Measurements from ENCODE around the gene SPDYE16.
"Not testable (repeated sequence)": the region's sequence is repeated elsewhere in the genome, so short reads cannot be mapped to it uniquely, and the experiment has no call there.

SPDYE16 gene

DNA sequence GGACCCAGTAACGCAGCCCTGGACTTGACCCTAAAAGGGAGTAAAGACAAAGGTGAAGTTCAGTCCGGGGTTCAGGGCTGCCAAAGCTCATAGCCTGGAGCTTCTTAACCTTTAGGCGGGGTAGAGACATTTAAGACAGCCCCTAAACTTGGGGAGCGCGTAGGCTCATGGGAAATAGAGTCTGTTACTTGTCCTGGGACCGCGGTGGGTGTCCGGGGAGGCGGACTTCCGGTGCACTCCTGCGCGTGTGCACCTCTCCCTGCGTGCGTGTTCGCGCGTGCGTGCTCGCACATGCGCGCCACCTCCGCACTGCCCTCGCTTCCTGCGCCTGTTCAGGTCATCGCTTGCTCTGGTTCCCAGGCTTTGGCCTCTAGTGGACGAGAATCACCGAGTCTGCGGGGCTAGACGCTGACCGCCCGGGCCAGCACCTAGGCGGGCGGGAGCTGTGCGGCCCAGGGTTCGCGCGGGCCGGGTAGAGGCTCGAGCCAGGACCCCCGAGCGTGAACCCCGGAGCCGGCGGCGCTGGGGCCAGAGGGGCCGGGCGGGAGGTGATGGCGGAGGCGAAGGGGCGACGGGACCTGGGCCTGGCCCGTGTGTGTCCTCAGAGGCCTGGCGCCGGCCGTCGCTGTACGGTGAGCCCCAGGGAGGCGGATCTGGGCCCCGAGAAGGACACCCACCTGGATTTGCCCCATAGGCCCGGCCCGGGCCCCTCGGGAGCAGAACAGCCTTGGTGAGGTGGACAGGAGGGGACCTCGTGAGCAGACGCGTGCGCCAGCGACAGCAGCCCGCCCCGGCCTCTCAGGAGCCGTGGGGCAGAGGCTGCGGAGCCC lies 6.1 kb upstream of the SPDYE16 start:
- DNase-seq: peak; percentile 92

GRCh38 chr7:76531643-76532042 lies 11.5 kb downstream of the SPDYE16 start:
- not testable (repeated sequence) for DNase-seq

DNA sequence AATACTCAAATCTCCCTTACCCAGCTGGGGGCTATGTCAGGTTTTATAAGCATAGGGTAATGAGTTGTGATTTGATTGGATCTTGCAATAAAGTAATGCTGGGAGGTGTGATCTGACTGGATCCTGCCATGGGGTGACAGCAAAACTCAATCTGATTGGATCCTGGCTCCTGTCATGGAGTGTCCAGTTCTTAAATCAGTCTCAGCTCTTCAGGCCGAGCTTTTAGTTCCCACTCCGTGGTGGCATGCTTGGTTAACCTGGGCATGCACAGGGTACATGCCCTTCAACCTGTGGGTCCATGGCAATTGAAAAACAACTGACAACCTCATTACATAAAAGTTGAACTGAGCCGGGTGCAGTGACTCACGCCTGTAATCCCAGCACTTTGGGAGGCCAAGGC lies 16.9 kb downstream of the SPDYE16 start:
- DNase-seq: not testable (repeated sequence)

DNA sequence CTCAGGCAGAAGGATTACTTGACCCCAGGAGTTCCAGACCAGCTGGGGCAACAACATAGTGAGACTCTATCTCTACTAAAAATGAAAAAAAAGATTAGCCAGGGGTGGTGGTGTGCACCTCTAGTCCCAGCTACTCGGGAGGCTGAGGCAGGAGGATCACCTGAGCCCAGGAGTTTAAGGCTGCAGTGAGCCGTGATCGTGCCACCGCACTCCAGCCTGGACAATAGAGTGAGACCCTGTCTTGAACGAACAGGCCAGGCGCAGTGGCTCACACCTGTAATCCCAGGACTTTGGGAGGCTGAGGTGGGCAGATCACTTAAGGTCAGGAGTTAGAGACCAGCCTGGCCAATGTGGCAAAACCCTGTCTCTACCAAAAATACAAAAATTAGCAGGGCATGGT lies 26.2 kb downstream of the SPDYE16 start:
- DNase-seq: not testable (repeated sequence)

DNA sequence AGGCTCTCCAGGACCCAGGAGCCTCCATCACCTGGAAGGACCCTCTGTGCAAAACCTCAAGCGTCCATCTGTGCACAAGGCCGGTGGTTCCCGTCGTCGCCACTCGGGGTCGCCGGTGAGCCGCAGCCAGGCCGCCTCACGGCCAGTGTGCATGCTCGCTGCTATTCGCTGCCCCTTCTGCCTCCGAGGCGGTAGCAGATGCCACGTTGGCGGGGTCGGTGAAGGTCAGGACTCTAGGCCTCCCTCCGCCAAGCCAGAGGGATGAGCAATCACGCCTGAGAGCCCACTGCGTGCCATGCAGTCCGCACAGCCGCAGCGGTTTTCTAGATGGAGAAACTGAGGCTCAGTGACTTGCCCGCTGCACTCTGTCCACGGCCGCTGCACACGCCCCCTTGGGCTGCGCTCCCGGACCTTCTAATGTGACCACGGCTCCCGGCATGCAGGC lies 27.1 kb downstream of the SPDYE16 start:
- DNase-seq: no peak

DNA sequence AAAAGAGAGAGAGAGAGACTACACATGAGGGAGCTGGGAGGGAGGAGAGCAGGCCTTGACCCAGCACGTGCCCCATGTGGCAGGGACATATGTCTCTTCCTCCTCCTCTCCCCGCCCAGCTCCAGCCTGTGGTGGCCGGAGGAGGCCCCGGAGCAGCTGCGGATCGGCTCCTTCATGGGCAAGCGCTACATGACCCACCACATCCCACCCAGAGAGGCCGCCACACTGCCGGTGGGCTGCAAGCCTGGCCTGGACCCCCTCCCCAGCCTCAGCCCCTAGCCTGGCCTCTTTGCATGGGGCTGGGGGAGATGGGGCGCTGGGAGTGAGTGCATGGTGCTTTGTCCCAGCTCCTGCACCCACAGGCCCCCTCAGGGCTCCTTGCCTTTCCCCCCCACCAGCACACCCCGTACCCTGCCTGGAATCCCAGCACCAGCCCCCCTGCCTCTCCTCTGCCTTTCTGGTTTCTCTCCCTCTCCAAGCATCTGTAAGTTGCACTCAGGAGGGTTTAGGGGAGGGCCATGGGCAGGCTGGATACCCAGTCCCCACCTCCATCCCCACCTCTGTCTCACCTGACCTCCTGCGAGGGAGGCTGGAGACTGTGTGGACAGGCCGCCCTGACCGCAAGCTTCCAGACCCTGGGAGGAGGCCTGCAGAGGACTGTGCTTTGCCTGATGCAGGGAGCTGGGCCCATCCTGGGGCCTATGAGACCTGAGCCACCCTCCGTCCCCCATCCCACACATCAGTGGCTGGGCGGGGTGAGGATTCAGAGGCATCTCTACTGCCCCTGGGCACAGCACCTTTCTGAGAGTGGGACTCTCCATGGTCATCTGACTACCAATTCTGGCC lies 27.9 kb downstream of the SPDYE16 start:
- DNase-seq: no peak

- no peak for DNase-seq
These were observed 29.0 kb downstream of the SPDYE16 start for GRCh38 chr7:76513817-76514799.

DNA sequence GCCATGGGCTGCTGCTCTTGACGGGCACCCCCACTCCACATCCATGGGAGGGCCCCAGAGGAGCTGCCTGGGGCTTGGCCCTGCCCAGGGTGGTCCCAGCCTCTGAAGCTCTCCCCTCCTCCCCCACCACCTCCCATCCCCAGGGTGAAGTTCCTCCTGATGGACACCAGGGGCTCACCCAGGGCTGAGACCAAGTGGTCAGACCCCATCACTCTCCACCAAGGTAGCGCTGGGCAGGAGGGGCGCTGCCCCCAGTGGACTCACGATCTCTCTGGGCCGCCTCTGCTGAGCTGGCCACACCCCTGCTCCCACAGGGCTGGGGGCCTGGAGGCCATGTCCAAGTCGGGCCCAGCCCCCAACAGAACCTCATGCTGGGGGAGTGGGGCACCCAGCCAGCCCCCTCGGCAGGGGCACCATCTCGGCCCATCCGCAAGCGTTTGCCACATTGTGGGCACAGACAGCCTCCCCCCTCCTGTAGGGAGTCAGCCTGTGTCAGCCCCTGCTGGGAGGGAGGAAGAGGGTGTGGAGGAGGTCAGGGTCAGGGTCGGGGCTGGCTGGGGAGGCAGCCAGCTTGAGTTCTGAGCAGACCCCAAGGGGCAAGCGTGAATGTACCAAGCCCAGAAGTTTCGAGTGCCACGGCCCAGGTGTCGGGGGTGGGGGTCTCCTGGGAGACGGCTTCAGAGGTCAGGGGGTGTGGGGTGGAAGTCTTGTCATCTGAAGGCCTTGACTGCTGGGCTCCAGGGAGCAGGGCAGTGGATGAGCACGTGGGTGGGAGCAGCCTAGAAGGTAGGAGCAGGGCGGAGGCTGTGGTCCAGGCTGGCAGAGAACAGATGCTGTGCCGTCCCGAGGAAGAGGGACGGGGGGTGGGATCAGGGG lies 29.9 kb downstream of the SPDYE16 start:
- DNase-seq: no peak

DNA sequence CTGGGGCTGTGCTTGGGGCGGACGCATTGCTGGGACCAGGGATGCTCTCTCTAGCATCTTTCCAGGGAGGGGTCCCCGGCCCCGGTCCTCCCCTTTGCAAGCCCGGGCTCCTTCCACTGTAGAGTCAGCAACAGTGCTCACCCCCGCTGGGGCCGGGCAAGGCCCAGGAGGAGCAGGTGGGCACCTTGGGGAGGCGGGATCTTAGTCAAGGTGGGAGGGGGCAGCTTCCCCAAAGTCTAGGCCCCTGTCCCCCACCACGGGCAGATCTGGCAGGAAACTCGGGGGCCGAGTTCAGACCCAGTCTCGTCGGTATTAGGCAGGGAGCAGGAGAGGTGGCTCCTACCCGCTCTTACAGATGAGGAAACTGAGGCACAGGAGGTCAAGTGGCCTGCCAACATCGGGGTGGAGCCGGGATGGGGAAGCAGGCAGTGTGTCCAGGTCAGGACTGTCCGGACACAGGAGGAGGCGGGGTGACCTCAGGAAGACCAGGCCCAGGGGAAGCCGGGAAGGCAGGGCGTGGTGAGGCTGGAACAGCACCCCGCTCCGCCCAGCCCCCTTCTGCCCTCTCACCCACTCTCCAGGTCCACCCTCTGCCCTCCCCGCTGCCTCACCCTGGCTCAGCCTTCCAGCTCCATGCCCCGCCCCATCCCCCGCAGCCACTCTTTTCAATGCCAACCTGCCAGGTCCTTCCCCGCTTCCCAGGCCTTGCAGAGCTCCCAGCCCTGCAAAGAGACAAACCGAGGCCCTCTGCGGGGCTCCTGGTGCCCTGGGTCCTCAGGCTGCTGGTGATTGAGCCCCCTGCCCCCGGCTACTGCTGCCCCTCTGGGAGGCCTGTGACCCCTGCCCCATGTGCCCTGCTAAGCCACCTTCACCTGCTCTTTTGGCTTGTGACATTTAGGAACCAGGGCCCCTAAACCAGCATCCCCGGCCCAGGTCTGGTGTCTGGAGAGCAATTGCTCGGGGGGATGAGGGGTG lies 30.9 kb downstream of the SPDYE16 start:
- not testable (repeated sequence) for DNase-seq

- not testable (repeated sequence) for DNase-seq
These were observed 31.7 kb downstream of the SPDYE16 start for GRCh38 chr7:76511200-76511910.

GRCh38 chr7:76509931-76510877 lies 32.9 kb downstream of the SPDYE16 start, which contains the start of gene UPK3B:
Gene UPK3B (plus strand): TSS chr7:76510552. CDS start chr7:76510653, 101 bp downstream.
- DNase-seq: peak; percentile 66

DNA sequence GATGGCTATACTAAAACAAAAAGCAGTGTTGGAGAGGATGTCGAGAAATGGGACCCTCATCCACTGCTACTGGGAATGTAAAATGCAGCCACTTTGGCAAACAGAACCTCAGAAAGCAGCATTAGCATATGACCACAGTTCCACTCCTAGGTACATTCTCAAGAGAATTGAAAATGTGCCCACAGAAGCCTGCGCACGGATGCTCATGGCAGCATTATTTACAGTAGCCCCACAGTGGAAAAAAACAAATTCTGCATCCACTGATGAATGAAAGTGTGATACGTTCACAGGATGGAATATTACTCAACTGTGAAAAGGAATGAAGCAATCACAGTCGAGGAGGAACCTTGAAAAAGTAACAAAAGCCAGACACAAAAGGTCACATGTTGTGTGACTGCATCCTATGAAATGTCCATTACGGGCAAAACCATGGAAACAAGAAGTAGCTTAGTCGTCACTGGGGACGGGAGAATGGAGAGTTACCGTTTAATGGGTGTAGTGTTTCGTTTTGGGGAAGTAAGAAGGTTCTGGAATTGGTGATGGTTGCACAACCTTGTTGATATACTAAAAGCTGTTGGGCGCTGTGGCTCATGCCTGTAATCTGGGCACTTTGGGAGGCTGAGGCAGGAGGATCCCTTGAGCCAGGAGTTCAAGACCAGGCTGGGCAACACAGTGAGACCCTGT lies 35.2 kb downstream of the SPDYE16 start:
- DNase-seq: no peak

GRCh38 chr7:76506643-76507042 lies 36.5 kb downstream of the SPDYE16 start:
- not testable (repeated sequence) for DNase-seq

DNA sequence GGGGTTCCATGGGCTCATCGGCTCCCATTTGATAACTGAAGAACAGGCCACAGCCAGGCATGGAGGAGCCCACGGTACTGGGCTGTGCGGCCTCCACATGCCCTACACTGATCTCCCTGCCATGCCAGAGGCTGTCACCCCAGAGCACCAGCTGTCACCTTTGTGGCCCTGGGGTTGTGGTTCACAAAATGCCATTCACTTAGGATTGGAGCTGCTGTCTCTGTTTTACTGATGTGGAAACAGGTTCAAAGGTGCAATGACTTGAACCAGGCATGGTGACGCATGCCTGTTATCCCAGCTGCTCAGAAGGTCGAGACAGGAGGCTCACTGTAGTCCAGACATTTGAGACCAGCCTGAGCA lies 37.0 kb downstream of the SPDYE16 start:
- DNase-seq: no peak

- DNase-seq: no peak
These were observed 37.7 kb downstream of the SPDYE16 start for GRCh38 chr7:76505168-76506080.

DNA sequence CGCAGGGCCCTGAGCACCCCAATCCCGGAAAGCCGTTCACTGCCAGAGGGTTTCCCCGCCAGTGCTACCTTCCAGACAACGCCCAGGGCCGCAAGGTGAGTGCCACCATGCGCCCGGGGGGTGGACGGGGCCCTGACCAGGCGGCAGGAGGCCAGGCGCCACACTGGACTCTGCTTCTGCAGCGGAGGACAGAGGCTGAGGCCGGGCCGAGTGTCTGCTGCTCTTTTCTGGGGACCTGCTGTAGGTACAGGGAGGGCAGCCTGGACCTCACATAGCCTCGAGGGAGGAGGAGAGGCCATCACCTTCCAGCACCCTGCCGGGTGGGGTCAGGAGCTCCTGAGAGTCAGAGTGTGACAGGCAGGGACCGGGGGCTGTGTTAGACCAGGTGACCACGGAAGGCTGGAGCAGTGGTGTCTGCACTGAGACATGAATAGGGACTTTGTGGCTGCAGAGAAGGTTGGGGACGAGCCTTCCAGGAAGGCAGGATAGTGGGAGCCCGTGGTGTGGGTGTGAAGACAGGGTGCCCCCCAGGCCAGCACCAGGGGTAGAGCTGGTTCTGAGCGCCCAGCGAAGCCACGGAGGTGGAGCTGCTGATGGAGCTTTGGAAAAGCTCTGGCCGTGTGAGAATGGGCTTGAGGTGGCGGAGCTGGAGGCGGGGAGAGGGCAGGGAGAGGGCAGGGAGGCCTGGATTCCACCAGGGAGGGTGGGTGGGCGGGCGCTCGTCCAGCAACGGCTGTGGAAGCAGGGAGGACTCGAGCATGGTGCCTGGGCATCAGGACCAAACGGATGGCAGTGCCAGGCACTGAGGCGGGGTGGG lies 38.5 kb downstream of the SPDYE16 start:
- not testable (repeated sequence) for DNase-seq

Data from NCI-H69 (cell line).